SK-N-SH (cell line): Measurements from ENCODE around the gene OGFR. TPM values are rescaled to one million over a fixed set of nuclear protein-coding genes. Genes with fewer than 3 reads are reported as not detected.

Experiments
- CTCF ChIA-PET: fragments of 300-600, 350-600 bp; formaldehyde crosslinking; extraction: SDS; loops from one replicate; lab custom pipeline; 2021; lab: Yijun Ruan, JAX
- POLR2A ChIA-PET: fragments of 350-600 bp; sonication (Branson Sonifier 250); formaldehyde crosslinking; extraction: SDS; loops from one replicate; lab custom pipeline; 2020; ENCODE audit warnings: antibody characterized with exemption, inconsistent platforms; lab: Yijun Ruan, JAX
- DNase-seq: peaks from one replicate; pipeline ENCODE4 v3.0.0; 2012
- H2AFZ ChIP-seq: fragments of 200-600 bp; sonication (generic); 2 replicates; pipeline ENCODE4 v1.8.1; 2016; ENCODE audit warnings: antibody characterized with exemption, mild to moderate bottlenecking, low read depth
- H3F3A ChIP-seq: fragments of 200-600 bp; sonication (generic); replicated peaks from 2 replicates; pipeline ENCODE3; 2016; ENCODE audit warnings: antibody characterized with exemption, mild to moderate bottlenecking; ENCODE audit not compliant: insufficient read depth
- H3K27ac ChIP-seq, 2 experiments: fragments of 200-500 bp in 1 of 2; fragments of 200-600 bp in 1 of 2; sonication (Bioruptor generic) in 1 of 2; sonication (generic), shearing (Covaris generic) in 1 of 2; 2 replicates each; pipeline versions ENCODE4 v1.5.1 to v1.6.1; 2014 to 2016; ENCODE audit warnings: low read depth in 2 of 2, inconsistent platforms in 1 of 2, low read length in 1 of 2, mild to moderate bottlenecking in 1 of 2, mixed read lengths in 1 of 2
- H3K27me3 ChIP-seq: fragments of 200-600 bp; sonication (generic), shearing (Covaris generic); 2 replicates; pipeline ENCODE4 v1.6.1; 2016; ENCODE audit warnings: mixed run types; ENCODE audit not compliant: insufficient read depth
- H3K36me3 ChIP-seq, 2 experiments: fragments of 200-500 bp in 1 of 2; fragments of 200-600 bp in 1 of 2; sonication (Bioruptor generic) in 1 of 2; sonication (generic) in 1 of 2; replicated peaks in 1 of 2; 2 replicates each; pipeline versions ENCODE3 to v1.5.1; 2014 to 2016; ENCODE audit warnings: low read length in 1 of 2, mild to moderate bottlenecking in 1 of 2; ENCODE audit not compliant: insufficient read depth in 2 of 2, control insufficient read depth in 1 of 2
- H3K4me1 ChIP-seq, 2 experiments: fragments of 200-500 bp in 1 of 2; fragments of 200-600 bp in 1 of 2; sonication (Bioruptor generic) in 1 of 2; sonication (generic), shearing (Covaris generic) in 1 of 2; 2 replicates each; pipeline versions ENCODE4 v1.5.1 to v1.6.1; 2014 to 2016; ENCODE audit warnings: low read depth in 1 of 2, low read length in 1 of 2, mixed run types in 1 of 2; ENCODE audit not compliant: insufficient read depth in 2 of 2, control insufficient read depth in 1 of 2
- H3K4me2 ChIP-seq: fragments of 200-600 bp; sonication (generic), shearing (Covaris generic); 2 replicates; pipeline ENCODE4 v1.6.1; 2017; ENCODE audit warnings: mixed run types
- H3K4me3 ChIP-seq, 2 experiments: fragments of 200-500 bp in 1 of 2; fragments of 200-600 bp in 1 of 2; sonication (Bioruptor generic) in 1 of 2; sonication (generic), shearing (Covaris generic) in 1 of 2; 2 replicates each; pipeline versions ENCODE4 v1.5.1 to v1.8.1; 2014 to 2016; ENCODE audit warnings: low read depth in 2 of 2, inconsistent platforms in 1 of 2, low read length in 1 of 2, mild to moderate bottlenecking in 1 of 2, mixed read lengths in 1 of 2, moderate library complexity in 1 of 2
- H3K79me2 ChIP-seq: fragments of 200-600 bp; sonication (generic); 2 replicates; pipeline ENCODE4 v1.8.1; 2017; ENCODE audit warnings: mild to moderate bottlenecking; ENCODE audit not compliant: insufficient read depth
- H3K9ac ChIP-seq: fragments of 200-600 bp; sonication (generic); 2 replicates; pipeline ENCODE4 v1.6.1; 2017; ENCODE audit warnings: mixed run types
- H3K9me2 ChIP-seq: fragments of 200-600 bp; sonication (generic); 2 replicates; pipeline ENCODE4 v1.6.1; 2017; ENCODE audit warnings: mixed run types
- H3K9me3 ChIP-seq: fragments of 200-600 bp; sonication (generic); 2 replicates; pipeline ENCODE4 v1.6.1; 2017; ENCODE audit warnings: mixed run types, mild to moderate bottlenecking, moderate library complexity
- H4K20me1 ChIP-seq: fragments of 200-600 bp; sonication (generic); 2 replicates; pipeline ENCODE4 v1.6.1; 2017; ENCODE audit warnings: mild to moderate bottlenecking, mixed run types; ENCODE audit not compliant: insufficient read depth
- CTCF ChIP-seq: fragments of 200-600 bp; sonication (generic); IDR thresholded peaks from 2 replicates; pipeline ENCODE4 v1.6.1; 2017; ENCODE audit warnings: antibody characterized with exemption, mild to moderate bottlenecking, moderate library complexity
- EZH2phosphoT487 ChIP-seq: fragments of 200-600 bp; sonication (generic); IDR thresholded peaks from 2 replicates; pipeline ENCODE4 v1.6.1; 2017; ENCODE audit warnings: low read depth, mixed run types, mild to moderate bottlenecking, antibody characterized with exemption, moderate library complexity, borderline replicate concordance
- FOSL2 ChIP-seq: IDR thresholded peaks from 2 replicates; pipeline ENCODE4 v1.4.0; 2012; ENCODE audit warnings: low read depth, mild to moderate bottlenecking, moderate library complexity, borderline replicate concordance
- FOXJ3 ChIP-seq: sonication (generic); formaldehyde crosslinking; IDR thresholded peaks from 2 replicates; pipeline ENCODE4 v1.5.1; 2020; ENCODE audit warnings: mild to moderate bottlenecking, missing genetic modification reagents
- GABPA ChIP-seq: IDR thresholded peaks from 2 replicates; pipeline ENCODE4 v1.4.0; 2012; ENCODE audit warnings: low read depth, mild to moderate bottlenecking
- GATA2 ChIP-seq: sonication (generic); formaldehyde crosslinking; IDR thresholded peaks from 2 replicates; pipeline ENCODE4 v1.5.0; 2020; ENCODE audit warnings: mild to moderate bottlenecking, missing genetic modification reagents
- MAX ChIP-seq: IDR thresholded peaks from 2 replicates; pipeline ENCODE4 v1.4.0; 2012; ENCODE audit warnings: low read depth
- MXI1 ChIP-seq: IDR thresholded peaks from 2 replicates; pipeline ENCODE4 v1.6.1; 2012; ENCODE audit warnings: mild to moderate bottlenecking, low read depth, low read length, improper control_type of control experiment
- POLR2AphosphoS5 ChIP-seq: IDR thresholded peaks from 2 replicates; pipeline ENCODE4 v1.6.1; 2012; ENCODE audit warnings: low read depth, low read length
- RAD21 ChIP-seq: IDR thresholded peaks from 2 replicates; pipeline ENCODE4 v1.6.1; 2012; ENCODE audit warnings: mild to moderate bottlenecking, low read length
- REST ChIP-seq: IDR thresholded peaks from 2 replicates; pipeline ENCODE4 v1.6.1; 2012; ENCODE audit warnings: mild to moderate bottlenecking, low read depth, low read length, moderate library complexity
- RFX5 ChIP-seq: IDR thresholded peaks from 2 replicates; pipeline ENCODE4 v1.6.1; 2012; ENCODE audit warnings: mild to moderate bottlenecking, improper control_type of control experiment, low read length
- RXRA ChIP-seq: IDR thresholded peaks from 2 replicates; pipeline ENCODE4 v1.4.0; 2012; ENCODE audit warnings: low read depth, mild to moderate bottlenecking, borderline replicate concordance
- SIN3A ChIP-seq: IDR thresholded peaks from 2 replicates; pipeline ENCODE4 v1.6.1; 2012; ENCODE audit warnings: low read depth, mild to moderate bottlenecking, low read length, moderate library complexity, borderline replicate concordance
- TEAD4 ChIP-seq: IDR thresholded peaks from 2 replicates; pipeline ENCODE4 v1.4.0; 2012; ENCODE audit warnings: mild to moderate bottlenecking, borderline replicate concordance; ENCODE audit not compliant: insufficient read depth
- USF1 ChIP-seq: IDR thresholded peaks from 2 replicates; pipeline ENCODE4 v1.4.0; 2012; ENCODE audit warnings: low read depth, borderline replicate concordance
- WGBS: methylation state at CpG from one replicate; pipeline ENCODE4 v1.1.6; 2017; ENCODE audit warnings: low lambda C conversion rate; 5-methylcytosine and 5-hydroxymethylcytosine counted together
- polyA plus RNA-seq, 3 experiments: library from polyadenylated mRNA; depleted of rRNA; stranded (reverse); fragments of >200 nt; gene quantifications; 2 replicates each; pipeline ENCODE4 v1.2.3, GENCODE V29; 2012

Gene OGFR
- polyA plus RNA-seq, 1 of the 3 experiments (the other 2 are of a cell fraction) = 60.8 TPM

GRCh38 chr20:62816884-62817873 is 12.5 kb downstream of the OGFR start, which contains the start of gene COL9A3:
Gene COL9A3, plus strand, starts transcription at chr20:62817050. Its CDS starts 15 bp downstream, at chr20:62817065.
- TF ChIP-seq POLR2AphosphoS5 = no peak
- TF ChIP-seq RXRA = no peak
- TF ChIP-seq EZH2phosphoT487 = no peak
- no peak for TF ChIP-seq GATA2 (CRISPR knock-in tag)
- no peak for TF ChIP-seq TEAD4
- TF ChIP-seq CTCF = no peak
- no peak for TF ChIP-seq REST
- TF ChIP-seq RAD21 = no peak
- no peak for TF ChIP-seq MAX
- no peak for TF ChIP-seq USF1
- TF ChIP-seq FOSL2 = no peak
- no peak for TF ChIP-seq SIN3A
- no peak for TF ChIP-seq FOXJ3 (CRISPR knock-in tag)
- no peak for TF ChIP-seq RFX5
- TF ChIP-seq GABPA = no peak
- no peak for TF ChIP-seq MXI1
- Histone ChIP-seq H3K4me3 (peak within 1 kb of the TSS in 1 of 2 experiments; percentile 19; a peak in 1 of 4 replicates), H3F3A (no peaks in the 10 kb centered on the region), H3K36me3 (peaks cover 0 to 15% of the 10 kb centered on the region in 2 experiments), H3K9me3 (no peaks in the 10 kb centered on the region), H3K27me3 (no peaks in the 10 kb centered on the region), H3K4me1 (peaks cover 17 to 59% of the 10 kb centered on the region in 2 experiments; a peak in 3 of 4 replicates), H3K27ac (peak within 1 kb of the TSS in 1 of 2 experiments; percentile 90; a peak in 1 of 4 replicates), H2AFZ (no peak within 1 kb of the TSS), H3K79me2 (no peaks in the 10 kb centered on the region), H3K9ac (no peak within 1 kb of the TSS), H4K20me1 (0 out of 2 replicates have a peak, but pooled peaks cover 3% of the 10 kb centered on the region), H3K4me2 (peak within 1 kb of the TSS; percentile 41; the same call in 1 of the 2 replicates), H3K9me2 (no peaks in the 10 kb centered on the region)
- ChIA-PET CTCF (interaction anchor here (1.0 to 3.9 kb wide), 4 partner anchors 9 to 15 kb away, joined by 3 to 27 read pairs (median 5); no protein-coding TSS in a partner anchor), POLR2A (no interaction called here)
- peak; percentile 72 for DNase-seq
- WGBS = 31% methylated on average over 18 of the region's 108 CpGs
